ENCODE data around the gene CDC25B. TPM values are rescaled to one million over a fixed set of nuclear protein-coding genes. Genes with fewer than 3 reads are reported as not detected.
A peak's percentile ranks its signal among the peaks of the same experiment; 100 is the strongest.

Gene CDC25B
- total and polyA plus RNA-seq, 2 donors = 18.7 to 42.2 TPM

DNA sequence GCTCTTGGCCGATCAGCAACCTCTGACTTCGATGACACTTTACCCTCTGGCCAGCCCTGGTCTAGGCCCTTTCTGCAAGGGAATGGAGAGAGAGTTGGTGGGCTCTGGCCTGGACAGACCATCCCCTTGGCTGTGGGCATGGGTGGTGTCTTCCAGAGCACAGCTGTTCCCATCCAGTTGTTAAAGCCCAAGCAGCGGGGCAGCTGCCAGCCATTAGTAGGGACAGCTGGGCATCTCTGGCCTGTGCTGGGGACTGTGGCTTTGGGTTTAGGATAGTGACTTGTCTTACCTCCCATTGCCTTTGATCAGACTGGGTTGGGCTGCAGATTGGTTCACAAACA is 2.8 kb downstream of the CDC25B start:
- WGBS = 93% methylated on average over 3 of the region's 3 CpGs
- no peaks in the 10 kb centered on the region for H3K4me1 ChIP-seq (ENCODE audit: insufficient read depth)
- H3K27ac ChIP-seq (ENCODE audit: low read depth) = no peak overlapping the region
- no peaks in the 10 kb centered on the region for H3K36me3 ChIP-seq (ENCODE audit: insufficient read depth)
- no peak for DNase-seq (ENCODE audit: extremely low spot score)
- H3K4me3 ChIP-seq (ENCODE audit: low read depth, low read length) = no peak overlapping the region

DNA sequence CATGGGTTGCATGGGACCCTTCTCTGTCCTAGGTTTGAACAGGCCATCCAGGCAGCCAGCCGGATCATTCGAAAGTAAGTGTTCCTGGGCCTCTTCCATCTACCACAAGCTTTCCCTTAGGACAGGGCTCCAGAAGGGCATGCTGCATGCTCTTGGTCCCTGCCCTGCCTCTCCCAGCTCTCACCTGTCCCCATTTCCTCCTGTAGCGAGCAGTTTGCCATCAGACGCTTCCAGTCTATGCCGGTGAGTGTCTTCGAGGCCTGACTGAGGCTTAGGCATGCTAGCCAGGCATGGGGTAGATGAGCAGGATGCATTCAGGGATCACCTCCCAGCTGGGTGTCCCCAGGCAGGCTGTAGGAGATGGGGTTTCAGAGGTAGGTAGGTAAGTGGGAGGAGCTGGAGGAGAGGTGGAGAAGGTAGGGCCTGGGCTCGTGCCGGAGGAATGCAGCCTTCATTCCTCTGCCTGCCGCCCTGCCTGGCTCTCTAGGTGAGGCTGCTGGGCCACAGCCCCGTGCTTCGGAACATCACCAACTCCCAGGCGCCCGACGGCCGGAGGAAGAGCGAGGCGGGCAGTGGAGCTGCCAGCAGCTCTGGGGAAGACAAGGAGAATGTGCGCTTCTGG is 4.3 kb downstream of the CDC25B start:
- WGBS = 91% methylated on average over 18 of the region's 18 CpGs
- Histone ChIP-seq H3K36me3 (ENCODE audit: insufficient read depth) (no peaks in the 10 kb centered on the region), H3K4me1 (ENCODE audit: insufficient read depth) (no peaks in the 10 kb centered on the region), H3K27ac (ENCODE audit: low read depth) (no peak overlapping the region), H3K4me3 (ENCODE audit: low read depth, low read length) (no peak overlapping the region)
- no peak for DNase-seq (ENCODE audit: extremely low spot score)

DNA sequence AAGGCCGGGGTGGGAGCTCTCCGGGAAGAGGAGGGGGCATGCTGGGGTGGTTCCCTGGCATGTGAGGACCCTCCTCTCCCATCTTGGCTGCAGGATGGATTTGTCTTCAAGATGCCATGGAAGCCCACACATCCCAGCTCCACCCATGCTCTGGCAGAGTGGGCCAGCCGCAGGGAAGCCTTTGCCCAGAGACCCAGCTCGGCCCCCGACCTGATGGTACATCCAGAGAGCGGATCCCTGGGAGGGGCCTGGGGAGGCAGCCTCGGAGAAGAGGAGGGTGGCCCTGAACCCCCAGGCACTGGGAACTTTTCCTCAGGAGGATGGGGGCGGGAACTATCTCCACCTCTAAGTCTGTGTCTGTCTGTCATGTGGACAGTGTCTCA is 4.8 kb downstream of the CDC25B start:
- H3K27ac ChIP-seq (ENCODE audit: low read depth) = no peak overlapping the region
- H3K36me3 ChIP-seq (ENCODE audit: insufficient read depth) = no peaks in the 10 kb centered on the region
- no peaks in the 10 kb centered on the region for H3K4me1 ChIP-seq (ENCODE audit: insufficient read depth)
- 88% methylated on average over 8 of the region's 8 CpGs for WGBS
- no peak for DNase-seq (ENCODE audit: extremely low spot score)
- no peak overlapping the region for H3K4me3 ChIP-seq (ENCODE audit: low read depth, low read length)

DNA sequence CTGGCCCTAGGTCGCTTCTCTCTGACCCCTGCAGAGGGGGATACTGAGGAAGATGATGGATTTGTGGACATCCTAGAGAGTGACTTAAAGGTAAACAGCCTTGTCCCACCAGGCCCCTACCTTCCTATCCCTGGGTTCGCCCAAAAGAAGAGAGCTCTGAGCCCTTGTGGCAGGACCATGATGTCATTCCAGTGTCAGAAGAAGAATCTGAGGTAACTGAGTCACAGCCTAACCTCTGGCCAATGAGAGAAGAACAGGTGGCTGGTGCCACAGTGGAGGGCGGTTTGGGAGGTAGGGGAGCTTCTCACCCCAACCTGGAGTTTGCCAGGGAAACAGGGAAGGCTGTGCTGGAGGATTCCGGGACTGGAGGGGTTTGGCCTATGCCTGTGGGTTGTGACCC is 5.2 kb downstream of the CDC25B start:
- no peaks in the 10 kb centered on the region for H3K36me3 ChIP-seq (ENCODE audit: insufficient read depth)
- H3K4me3 ChIP-seq (ENCODE audit: low read depth, low read length) = no peak overlapping the region
- DNase-seq (ENCODE audit: extremely low spot score) = no peak
- 93% methylated on average over 4 of the region's 4 CpGs for whole genome bisulfite sequencing
- H3K4me1 ChIP-seq (ENCODE audit: insufficient read depth) = no peaks in the 10 kb centered on the region
- H3K27ac ChIP-seq (ENCODE audit: low read depth) = no peak overlapping the region

DNA sequence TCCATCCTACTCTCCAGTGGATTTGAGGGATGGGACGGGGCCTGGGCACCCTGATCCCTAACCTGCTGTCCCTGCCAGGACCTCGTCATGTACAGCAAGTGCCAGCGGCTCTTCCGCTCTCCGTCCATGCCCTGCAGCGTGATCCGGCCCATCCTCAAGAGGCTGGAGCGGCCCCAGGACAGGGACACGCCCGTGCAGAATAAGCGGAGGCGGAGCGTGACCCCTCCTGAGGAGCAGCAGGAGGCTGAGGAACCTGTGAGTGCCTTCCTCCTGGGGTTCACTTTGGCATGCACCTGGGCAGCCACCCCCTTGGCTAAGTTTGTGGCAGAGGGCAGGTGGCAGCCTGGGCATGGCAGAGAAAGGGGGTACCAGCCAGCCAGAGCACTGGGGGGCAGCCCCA is 5.7 kb downstream of the CDC25B start:
- no peak overlapping the region for H3K27ac ChIP-seq (ENCODE audit: low read depth)
- no peaks in the 10 kb centered on the region for H3K4me1 ChIP-seq (ENCODE audit: insufficient read depth)
- no peak overlapping the region for H3K4me3 ChIP-seq (ENCODE audit: low read depth, low read length)
- DNase-seq (ENCODE audit: extremely low spot score) = no peak
- 94% methylated on average over 13 of the region's 13 CpGs for WGBS
- H3K36me3 ChIP-seq (ENCODE audit: insufficient read depth) = no peaks in the 10 kb centered on the region

DNA sequence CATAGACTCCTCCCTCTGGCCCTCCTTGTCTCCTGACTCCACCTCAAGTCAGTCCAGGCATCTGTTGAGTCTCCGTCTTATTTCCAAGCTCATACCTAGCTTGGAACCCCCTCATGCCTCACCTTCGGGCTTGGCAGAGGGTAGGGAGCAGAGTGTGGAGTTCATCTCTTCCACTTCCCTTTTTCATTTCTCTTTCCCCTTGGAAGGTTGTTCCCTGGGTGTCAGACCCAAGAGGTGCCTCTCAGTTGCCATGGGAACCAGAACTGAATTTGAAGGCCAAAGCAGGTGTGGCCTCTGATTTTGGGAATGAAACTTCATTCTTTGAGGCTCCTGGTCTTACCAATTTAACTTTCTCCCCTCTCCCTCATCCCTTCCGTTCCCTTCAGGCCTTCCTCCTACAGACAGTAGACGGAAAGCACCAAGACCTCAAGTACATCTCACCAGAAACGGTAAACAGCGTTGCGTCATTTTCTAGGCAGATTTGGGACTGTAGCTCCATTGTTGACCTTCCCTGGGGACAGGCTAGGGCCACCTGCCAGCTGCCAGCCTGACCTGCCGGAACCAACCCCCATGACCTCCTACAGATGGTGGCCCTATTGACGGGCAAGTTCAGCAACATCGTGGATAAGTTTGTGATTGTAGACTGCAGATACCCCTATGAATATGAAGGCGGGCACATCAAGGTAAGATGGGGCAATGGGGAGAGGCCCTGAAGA is 6.6 kb downstream of the CDC25B start:
- 90% methylated on average over 11 of the region's 11 CpGs for WGBS
- Histone ChIP-seq H3K36me3 (ENCODE audit: insufficient read depth) (no peaks in the 10 kb centered on the region), H3K4me3 (ENCODE audit: low read depth, low read length) (no peak overlapping the region), H3K27ac (ENCODE audit: low read depth) (no peak overlapping the region), H3K4me1 (ENCODE audit: insufficient read depth) (no peaks in the 10 kb centered on the region)
- no peak for DNase-seq (ENCODE audit: extremely low spot score)

DNA sequence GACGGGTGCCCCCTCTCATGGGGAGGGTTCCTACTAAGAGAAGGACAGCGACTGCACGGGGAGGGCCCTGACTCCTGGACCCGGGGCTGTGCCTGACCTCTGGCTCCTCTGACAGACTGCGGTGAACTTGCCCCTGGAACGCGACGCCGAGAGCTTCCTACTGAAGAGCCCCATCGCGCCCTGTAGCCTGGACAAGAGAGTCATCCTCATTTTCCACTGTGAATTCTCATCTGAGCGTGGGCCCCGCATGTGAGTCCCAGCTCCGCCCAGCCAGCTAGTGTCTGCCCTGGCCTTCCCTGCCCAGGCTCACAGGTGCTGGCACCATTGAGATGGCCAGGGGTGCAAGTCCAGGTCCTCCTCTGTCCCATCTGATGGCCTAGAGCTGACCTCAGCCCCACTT is 7.2 kb downstream of the CDC25B start:
- DNase-seq (ENCODE audit: extremely low spot score) = no peak
- Histone ChIP-seq H3K4me1 (ENCODE audit: insufficient read depth) (no peaks in the 10 kb centered on the region), H3K27ac (ENCODE audit: low read depth) (no peak overlapping the region), H3K36me3 (ENCODE audit: insufficient read depth) (no peaks in the 10 kb centered on the region), H3K4me3 (ENCODE audit: low read depth, low read length) (no peak overlapping the region)
- WGBS = 90% methylated on average over 14 of the region's 14 CpGs

DNA sequence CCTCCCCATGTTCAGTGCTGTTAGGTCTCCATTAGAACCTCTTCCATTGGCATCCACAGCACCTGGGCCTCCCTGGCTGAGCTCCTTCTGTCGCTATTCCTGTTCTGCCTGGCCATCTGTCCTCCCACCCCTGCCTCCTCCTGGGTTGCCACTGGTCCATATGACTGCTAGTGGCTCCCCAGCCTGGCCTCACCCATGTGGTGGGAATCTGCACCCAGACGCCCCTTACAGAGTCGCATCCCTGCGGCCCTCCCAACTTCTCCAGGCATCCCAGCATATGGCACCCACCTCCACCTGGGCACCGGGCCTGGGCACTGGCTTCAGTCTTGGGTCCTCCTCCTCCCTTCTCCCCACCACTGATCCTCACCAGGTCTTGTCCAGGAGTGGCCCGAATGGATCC is 7.7 kb downstream of the CDC25B start:
- Histone ChIP-seq H3K27ac (ENCODE audit: low read depth) (no peak overlapping the region), H3K36me3 (ENCODE audit: insufficient read depth) (no peaks in the 10 kb centered on the region), H3K4me1 (ENCODE audit: insufficient read depth) (no peaks in the 10 kb centered on the region), H3K4me3 (ENCODE audit: low read depth, low read length) (no peak overlapping the region)
- 86% methylated on average over 6 of the region's 6 CpGs for WGBS
- DNase-seq (ENCODE audit: extremely low spot score) = no peak

DNA sequence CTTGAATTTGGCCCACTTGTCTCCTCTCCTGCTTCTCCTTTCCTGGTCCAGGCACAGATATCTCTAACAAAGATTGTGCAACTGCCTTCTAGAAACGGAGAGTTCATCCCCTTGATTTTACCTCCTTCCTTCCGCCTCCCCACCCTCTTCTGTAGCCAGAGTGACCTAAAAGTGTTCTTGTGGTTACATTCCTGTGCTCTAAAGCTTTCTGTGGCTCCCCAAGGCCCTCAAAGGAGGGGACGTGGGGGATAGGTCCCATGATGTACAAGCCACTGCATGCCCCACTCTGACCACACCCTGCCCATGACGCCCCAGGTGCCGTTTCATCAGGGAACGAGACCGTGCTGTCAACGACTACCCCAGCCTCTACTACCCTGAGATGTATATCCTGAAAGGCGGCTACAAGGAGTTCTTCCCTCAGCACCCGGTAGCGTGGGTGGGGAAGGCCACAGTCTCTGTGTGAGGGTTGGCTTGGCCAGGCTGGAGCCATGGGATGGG is 8.2 kb downstream of the CDC25B start:
- WGBS = 74% methylated on average over 11 of the region's 11 CpGs
- H3K4me3 ChIP-seq (ENCODE audit: low read depth, low read length) = no peak overlapping the region
- no peak overlapping the region for H3K27ac ChIP-seq (ENCODE audit: low read depth)
- no peaks in the 10 kb centered on the region for H3K36me3 ChIP-seq (ENCODE audit: insufficient read depth)
- DNase-seq (ENCODE audit: extremely low spot score) = no peak
- no peaks in the 10 kb centered on the region for H3K4me1 ChIP-seq (ENCODE audit: insufficient read depth)

DNA sequence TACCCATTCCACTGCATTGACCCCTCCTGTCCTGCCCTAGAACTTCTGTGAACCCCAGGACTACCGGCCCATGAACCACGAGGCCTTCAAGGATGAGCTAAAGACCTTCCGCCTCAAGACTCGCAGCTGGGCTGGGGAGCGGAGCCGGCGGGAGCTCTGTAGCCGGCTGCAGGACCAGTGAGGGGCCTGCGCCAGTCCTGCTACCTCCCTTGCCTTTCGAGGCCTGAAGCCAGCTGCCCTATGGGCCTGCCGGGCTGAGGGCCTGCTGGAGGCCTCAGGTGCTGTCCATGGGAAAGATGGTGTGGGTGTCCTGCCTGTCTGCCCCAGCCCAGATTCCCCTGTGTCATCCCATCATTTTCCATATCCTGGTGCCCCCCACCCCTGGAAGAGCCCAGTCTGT is 8.7 kb downstream of the CDC25B start:
- Histone ChIP-seq H3K27ac (ENCODE audit: low read depth) (no peak overlapping the region), H3K4me1 (ENCODE audit: insufficient read depth) (no peaks in the 10 kb centered on the region), H3K36me3 (ENCODE audit: insufficient read depth) (no peaks in the 10 kb centered on the region), H3K4me3 (ENCODE audit: low read depth, low read length) (no peak overlapping the region)
- DNase-seq (ENCODE audit: extremely low spot score) = no peak
- WGBS = 88% methylated on average over 11 of the region's 11 CpGs

DNA sequence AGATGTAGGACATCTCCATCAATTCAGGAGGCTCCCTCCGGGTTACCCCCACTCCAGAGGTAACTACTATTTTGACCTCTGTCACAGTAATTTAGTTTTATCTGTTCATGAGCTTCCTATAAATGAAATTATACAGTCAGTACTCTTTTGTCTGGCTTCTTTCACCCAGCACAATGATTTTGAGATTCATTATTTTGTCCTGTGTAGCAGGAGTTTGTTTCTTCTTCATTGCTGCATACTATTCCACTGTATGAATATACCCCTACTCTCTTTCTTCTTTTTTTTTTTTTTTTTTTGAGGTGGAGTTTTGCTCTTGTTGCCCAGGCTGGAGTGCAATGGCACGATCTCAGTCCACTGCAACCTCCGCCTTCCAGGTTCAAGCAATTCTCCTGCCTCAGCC is 12.4 kb downstream of the CDC25B start:
- Histone ChIP-seq H3K4me3 (ENCODE audit: low read depth, low read length) (no peak overlapping the region), H3K4me1 (ENCODE audit: insufficient read depth) (no peaks in the 10 kb centered on the region), H3K27ac (ENCODE audit: low read depth) (peak overlapping the region; percentile 28), H3K36me3 (ENCODE audit: insufficient read depth) (no peaks in the 10 kb centered on the region)
- 94% methylated on average over 3 of the region's 3 CpGs for WGBS
- DNase-seq (ENCODE audit: extremely low spot score) = no peak

DNA sequence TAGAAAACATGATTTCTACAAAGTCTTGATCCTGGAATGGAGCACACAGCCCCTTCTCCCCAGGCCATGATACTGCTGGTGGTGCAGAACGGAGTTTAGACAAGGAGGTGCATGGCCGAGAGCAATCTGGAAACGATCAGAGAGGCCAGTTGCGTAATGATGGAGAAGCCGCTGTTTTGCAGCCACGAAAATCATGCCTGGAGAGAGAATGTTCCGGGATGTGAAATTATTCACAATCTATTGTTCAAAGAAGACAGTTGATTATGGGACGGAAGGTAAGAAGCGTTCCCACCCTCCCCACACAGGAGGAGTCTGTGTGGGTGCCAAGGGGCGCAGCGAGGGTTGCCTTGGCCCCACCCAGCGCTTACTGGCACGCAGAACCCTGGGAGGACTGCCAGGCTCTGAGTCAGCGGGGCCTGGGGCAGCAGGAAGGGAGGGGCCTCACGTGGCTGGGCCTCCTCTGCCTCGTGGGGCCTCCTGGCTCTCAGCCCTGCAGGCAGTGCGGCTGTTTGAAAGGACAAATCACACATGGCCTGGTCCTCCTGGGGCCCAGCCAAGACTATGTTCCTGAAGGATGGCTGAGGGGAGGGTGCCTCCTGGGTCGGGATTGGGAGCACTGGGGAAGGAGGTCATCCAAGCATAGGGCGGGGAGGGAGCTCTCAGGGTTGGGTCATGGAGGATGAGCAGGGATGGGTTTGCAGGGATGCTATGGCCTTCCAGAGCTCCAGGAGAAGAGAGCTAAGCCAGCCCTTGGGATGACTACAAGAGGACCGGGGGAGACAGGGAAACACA is 15.6 kb downstream of the CDC25B start:
- no peaks in the 10 kb centered on the region for H3K36me3 ChIP-seq (ENCODE audit: insufficient read depth)
- DNase-seq (ENCODE audit: extremely low spot score) = peak; percentile 92
- 2% methylated on average over 20 of the region's 20 CpGs for WGBS
- peaks cover 2% of the 10 kb centered on the region for H3K4me1 ChIP-seq (ENCODE audit: insufficient read depth)
- H3K4me3 ChIP-seq (ENCODE audit: low read depth, low read length) = peak overlapping the region; percentile 8
- peak overlapping the region; percentile 66 for H3K27ac ChIP-seq (ENCODE audit: low read depth)

DNA sequence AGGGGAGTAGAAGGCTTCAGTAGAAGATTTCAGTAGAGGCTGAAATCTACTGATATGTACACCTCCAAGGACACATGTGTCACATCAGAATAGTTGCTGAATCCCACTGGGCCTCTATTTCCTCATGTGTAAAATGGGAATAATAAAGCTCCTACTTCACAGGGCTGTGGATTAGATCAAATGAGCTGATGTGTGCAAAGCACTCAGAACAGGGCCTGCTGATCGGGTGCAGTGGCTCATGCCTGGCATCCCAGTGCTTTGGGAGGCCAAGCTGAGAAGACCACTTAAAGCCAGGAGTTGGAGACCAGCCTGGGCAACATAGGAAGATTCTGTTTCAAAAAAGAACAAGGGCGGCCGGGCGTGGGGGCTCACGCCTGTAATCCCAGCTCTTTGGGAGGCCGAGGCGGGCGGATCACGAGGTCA is 16.2 kb downstream of the CDC25B start:
- Histone ChIP-seq H3K27ac (ENCODE audit: low read depth) (peak overlapping the region; percentile 66), H3K4me1 (ENCODE audit: insufficient read depth) (peaks cover 2% of the 10 kb centered on the region), H3K36me3 (ENCODE audit: insufficient read depth) (no peaks in the 10 kb centered on the region), H3K4me3 (ENCODE audit: low read depth, low read length) (no peak overlapping the region)
- no peak for DNase-seq (ENCODE audit: extremely low spot score)
- WGBS = 88% methylated on average over 9 of the region's 9 CpGs

All from urinary bladder (tissue), 4 donors.